A673 (cell line): ENCODE results near the gene ZBTB38. TPM values are rescaled to one million over a fixed set of nuclear protein-coding genes. Genes with fewer than 3 reads are reported as not detected.

Source experiments
- BruUV-seq: library from RNA; stranded (reverse); fragments of 400-500 nt; replicated peaks from 2 replicates; lab custom pipeline; 2021; lab: Mats Ljungman, UMichigan
- CTCF ChIA-PET: fragments of 300-600 bp; sonication (Branson Sonifier 250); formaldehyde crosslinking; loops from one replicate; lab custom pipeline; 2022; ENCODE audit warnings: antibody characterized with exemption; lab: Charles Lee
- POLR2A ChIA-PET: fragments of 300-600 bp; sonication (Branson Sonifier 250); formaldehyde crosslinking; loops from one replicate; lab custom pipeline; 2022; ENCODE audit warnings: antibody characterized with exemption; ENCODE audit not compliant: low non-redundant PET; lab: Charles Lee
- DNase-seq: peaks from one replicate; pipeline ENCODE4 v3.0.0-alpha.2; 2015; ENCODE audit warnings: low spot score
- H3K27ac ChIP-seq: fragments of 200-600 bp; sonication (generic); 2 replicates; pipeline ENCODE4 v1.5.1; 2016; ENCODE audit warnings: mixed run types, low read depth, mild to moderate bottlenecking, mixed read lengths, antibody characterized with exemption, low read length; ENCODE audit not compliant: poor library complexity, severe bottlenecking
- H3K27me3 ChIP-seq: fragments of 200-600 bp; sonication (generic); replicated peaks from 2 replicates; pipeline ENCODE4 v1.6.1; 2017; ENCODE audit warnings: mixed run types, low read depth, mild to moderate bottlenecking, mixed read lengths, antibody characterized with exemption, low read length; ENCODE audit not compliant: insufficient read depth, poor library complexity
- H3K36me3 ChIP-seq: fragments of 200-600 bp; sonication (generic); 2 replicates; pipeline ENCODE4 v1.6.1; 2016; ENCODE audit warnings: mixed run types, mild to moderate bottlenecking, mixed read lengths, antibody characterized with exemption, low read length; ENCODE audit not compliant: insufficient read depth, poor library complexity, severe bottlenecking
- H3K4me1 ChIP-seq: fragments of 200-600 bp; sonication (generic); 2 replicates; pipeline ENCODE4 v1.6.1; 2017; ENCODE audit warnings: mixed run types, mild to moderate bottlenecking, mixed read lengths, antibody characterized with exemption, low read length; ENCODE audit not compliant: insufficient read depth, poor library complexity, severe bottlenecking
- H3K4me3 ChIP-seq: fragments of 200-600 bp; sonication (generic); 2 replicates; pipeline ENCODE4 v1.5.1; 2016; ENCODE audit warnings: low read depth, mixed run types, mild to moderate bottlenecking, mixed read lengths, low read length; ENCODE audit not compliant: poor library complexity, severe bottlenecking
- H3K9me3 ChIP-seq: fragments of 200-600 bp; sonication (generic); 2 replicates; pipeline ENCODE4 v1.6.1; 2016; ENCODE audit warnings: mixed run types, low read depth, mild to moderate bottlenecking, mixed read lengths, antibody characterized with exemption, low read length; ENCODE audit not compliant: poor library complexity, severe bottlenecking
- EZH2 ChIP-seq: fragments of 200-600 bp; sonication (generic); IDR thresholded peaks from 2 replicates; pipeline ENCODE4 v1.6.1; 2017; ENCODE audit warnings: borderline replicate concordance, low read depth, mild to moderate bottlenecking, mixed read lengths, antibody characterized with exemption, low read length; ENCODE audit not compliant: poor library complexity, severe bottlenecking
- intact Hi-C: fragments of 100-400 bp; cut with micrococcal nuclease; formaldehyde crosslinking; loops from one replicate; pipeline ENCODE4 v1.10.0; 2022; ENCODE audit not compliant: unreplicated experiment
- total RNA-seq: library from RNA; stranded (reverse); gene quantifications from 2 replicates; pipeline ENCODE4 v1.2.3, GENCODE V29; 2021
- TF ChIP-seq, protein P1 (sequence below): fragments of 300-800, 200-600 bp; sonication (generic); conservative IDR thresholded peaks from 2 replicates; pipeline ENCODE4 v1.5.1; 2017; ENCODE audit warnings: low read depth, mild to moderate bottlenecking, antibody characterized with exemption, low read length, moderate library complexity, mixed read lengths

The ZBTB38 gene
- total RNA-seq, 1 experiment from 2014 or later, result 23.7 TPM

DNA sequence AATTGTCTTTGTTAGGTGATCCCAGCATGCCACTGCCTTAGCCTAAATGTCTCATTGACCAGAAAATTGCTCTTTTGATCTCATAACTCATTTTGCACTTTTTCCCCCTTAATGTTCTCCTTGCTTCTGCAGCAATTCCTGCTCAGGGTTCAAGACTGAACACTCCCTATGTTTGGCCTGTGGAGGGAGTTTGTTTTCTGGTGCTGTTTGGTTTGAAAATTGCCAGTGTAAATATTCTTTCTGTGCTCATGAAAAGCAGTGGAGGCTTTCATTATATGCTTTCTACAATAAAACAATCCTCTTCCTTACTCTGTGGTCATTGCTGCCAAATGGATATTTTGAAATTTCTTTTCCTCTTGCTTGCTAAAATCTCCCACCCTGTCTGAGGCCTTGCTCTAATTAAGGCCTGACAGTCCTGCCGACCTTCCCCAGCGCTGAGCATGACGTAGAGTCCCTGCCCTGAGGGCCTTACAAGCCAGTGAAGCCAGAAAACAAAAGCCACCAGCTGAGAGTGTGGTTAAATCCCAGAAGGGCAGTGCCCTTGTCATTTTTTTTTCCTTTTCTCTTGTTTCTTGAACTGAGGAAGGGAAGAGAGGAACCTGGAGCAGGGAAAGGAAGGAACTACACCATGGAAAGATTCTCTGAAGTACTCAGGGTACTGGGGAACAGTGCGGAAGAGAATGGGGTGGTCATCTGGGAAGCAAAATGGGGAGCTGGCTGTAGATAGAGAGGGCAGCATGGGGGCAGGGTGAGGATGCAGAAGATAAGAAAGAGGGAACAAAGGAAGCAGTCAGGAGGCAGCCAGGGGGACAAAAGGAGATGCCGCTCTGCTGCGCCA lies 24.8 kb downstream of the ZBTB38 start:
- intact Hi-C loops, result no loop called here
- H3K27ac ChIP-seq, result no peak overlapping the region
- POLR2A ChIA-PET, result no interaction called here
- peaks cover 8% of the 10 kb centered on the region for H3K36me3 ChIP-seq
- CTCF ChIA-PET, result no interaction called here
- peaks cover 10% of the 10 kb centered on the region for H3K9me3 ChIP-seq
- no peaks in the 10 kb centered on the region for H3K27me3 ChIP-seq
- no peak for DNase-seq
- peaks cover 9% of the 10 kb centered on the region for H3K4me1 ChIP-seq
- BruUV-seq, result no TSS peak
- TF ChIP-seq, protein P1, sequence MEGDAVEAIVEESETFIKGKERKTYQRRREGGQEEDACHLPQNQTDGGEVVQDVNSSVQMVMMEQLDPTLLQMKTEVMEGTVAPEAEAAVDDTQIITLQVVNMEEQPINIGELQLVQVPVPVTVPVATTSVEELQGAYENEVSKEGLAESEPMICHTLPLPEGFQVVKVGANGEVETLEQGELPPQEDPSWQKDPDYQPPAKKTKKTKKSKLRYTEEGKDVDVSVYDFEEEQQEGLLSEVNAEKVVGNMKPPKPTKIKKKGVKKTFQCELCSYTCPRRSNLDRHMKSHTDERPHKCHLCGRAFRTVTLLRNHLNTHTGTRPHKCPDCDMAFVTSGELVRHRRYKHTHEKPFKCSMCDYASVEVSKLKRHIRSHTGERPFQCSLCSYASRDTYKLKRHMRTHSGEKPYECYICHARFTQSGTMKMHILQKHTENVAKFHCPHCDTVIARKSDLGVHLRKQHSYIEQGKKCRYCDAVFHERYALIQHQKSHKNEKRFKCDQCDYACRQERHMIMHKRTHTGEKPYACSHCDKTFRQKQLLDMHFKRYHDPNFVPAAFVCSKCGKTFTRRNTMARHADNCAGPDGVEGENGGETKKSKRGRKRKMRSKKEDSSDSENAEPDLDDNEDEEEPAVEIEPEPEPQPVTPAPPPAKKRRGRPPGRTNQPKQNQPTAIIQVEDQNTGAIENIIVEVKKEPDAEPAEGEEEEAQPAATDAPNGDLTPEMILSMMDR, result no peak
- no peak for TF ChIP-seq EZH2
- H3K4me3 ChIP-seq, result no peak overlapping the region

DNA sequence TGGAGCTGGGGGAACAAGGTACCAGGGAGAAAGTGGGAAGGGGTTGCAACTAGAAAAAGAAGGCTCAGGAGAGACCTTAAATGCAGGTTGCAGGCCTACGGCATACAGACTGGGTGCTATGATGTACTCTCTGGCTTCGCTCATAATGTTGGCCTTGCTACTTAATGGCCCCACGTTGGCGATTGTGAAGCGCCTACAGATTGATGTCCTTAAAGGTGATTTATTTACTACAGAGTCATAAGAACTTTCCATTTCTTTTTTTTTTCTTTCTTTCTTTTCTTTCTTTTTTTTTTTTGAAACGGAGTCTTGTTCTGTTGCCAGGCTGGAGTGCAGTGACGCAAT lies 25.4 kb downstream of the ZBTB38 start:
- BruUV-seq, result no TSS peak
- H3K27ac ChIP-seq, result no peak overlapping the region
- CTCF ChIA-PET, result no interaction called here
- peaks cover 9% of the 10 kb centered on the region for H3K4me1 ChIP-seq
- H3K36me3 ChIP-seq, result peaks cover 8% of the 10 kb centered on the region
- no peak overlapping the region for H3K4me3 ChIP-seq
- H3K9me3 ChIP-seq, result peaks cover 10% of the 10 kb centered on the region
- intact Hi-C loops, result no loop called here
- POLR2A ChIA-PET, result no interaction called here
- H3K27me3 ChIP-seq, result no peaks in the 10 kb centered on the region
- no peak for TF ChIP-seq EZH2
- TF ChIP-seq, protein P1, result no peak
- no peak for DNase-seq

DNA sequence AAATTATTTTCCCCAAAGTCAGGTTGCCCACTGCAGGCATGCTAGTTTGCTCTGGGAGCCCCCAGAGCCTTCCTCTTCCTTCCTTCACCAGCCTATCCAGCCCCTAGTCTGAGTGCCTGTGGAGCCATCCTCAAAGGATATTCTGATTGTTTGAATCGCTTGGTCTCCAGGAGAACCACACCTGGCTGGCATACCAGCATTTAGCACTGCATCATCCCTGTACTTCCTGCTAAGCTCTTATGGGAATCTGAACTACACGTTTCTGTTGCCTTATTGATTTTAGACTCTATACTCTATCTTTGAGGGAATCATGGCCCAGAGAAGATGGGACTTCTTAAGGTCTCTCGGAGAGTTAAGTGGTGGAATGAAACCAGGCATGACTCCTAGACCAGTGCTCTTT lies 26.3 kb downstream of the ZBTB38 start:
- BruUV-seq, result no TSS peak

More for the DNA sequence above, 26.3 kb downstream of the ZBTB38 start:
- TF ChIP-seq, protein P1, result no peak
- TF ChIP-seq EZH2, result no peak
- ChIA-PET POLR2A (no interaction called here), CTCF (no interaction called here)
- H3K4me3 ChIP-seq, result no peak overlapping the region
- no peaks in the 10 kb centered on the region for H3K27me3 ChIP-seq
- peaks cover 10% of the 10 kb centered on the region for H3K9me3 ChIP-seq
- H3K4me1 ChIP-seq, result peaks cover 6% of the 10 kb centered on the region
- no peak for DNase-seq
- peaks cover 8% of the 10 kb centered on the region for H3K36me3 ChIP-seq
- H3K27ac ChIP-seq, result no peak overlapping the region
- intact Hi-C loops, result no loop called here
